ENCODE results near the gene ATR.
"Not testable (repeated sequence)": the region's sequence is repeated elsewhere in the genome, so short reads cannot be mapped to it uniquely, and the experiment has no call there.

The ATR gene

GRCh38 chr3:142602619-142603385, 24.3 kb upstream of the ATR start:
- Histone ChIP-seq H3K4me1 (ENCODE audit: insufficient read depth, low read length) (no peaks in the 10 kb centered on the region), H3K9ac (ENCODE audit: low read depth, low read length) (no peak overlapping the region), H3K9me3 (ENCODE audit: control insufficient read depth, insufficient read depth, low read length) (no peaks in the 10 kb centered on the region), H3K36me3 (ENCODE audit: insufficient read depth, low read length) (no peaks in the 10 kb centered on the region)

DNA sequence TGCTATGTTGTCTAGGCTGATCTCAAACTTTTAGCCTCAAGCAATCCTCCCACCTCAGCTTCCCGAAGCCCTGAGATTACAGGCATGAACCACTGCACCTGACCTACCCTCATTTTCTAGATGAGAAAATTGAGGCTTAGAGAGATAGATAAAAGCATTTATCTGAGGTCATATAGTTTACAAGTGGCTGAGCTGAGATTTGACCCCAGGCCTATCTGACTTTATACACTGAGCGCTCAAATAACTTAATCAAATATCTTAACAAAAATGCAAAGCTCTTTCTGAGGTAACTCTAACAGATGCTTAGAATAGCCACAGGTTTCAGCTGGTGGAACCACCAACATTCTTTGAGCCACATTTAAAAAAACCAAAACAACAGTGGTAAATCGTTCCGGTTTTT, 23.2 kb upstream of the ATR start:
- no peaks in the 10 kb centered on the region for H3K9me3 ChIP-seq (ENCODE audit: control insufficient read depth, insufficient read depth, low read length)
- H3K36me3 ChIP-seq (ENCODE audit: insufficient read depth, low read length) = no peaks in the 10 kb centered on the region
- no peak overlapping the region for H3K9ac ChIP-seq (ENCODE audit: low read depth, low read length)
- H3K4me1 ChIP-seq (ENCODE audit: insufficient read depth, low read length) = no peaks in the 10 kb centered on the region

DNA sequence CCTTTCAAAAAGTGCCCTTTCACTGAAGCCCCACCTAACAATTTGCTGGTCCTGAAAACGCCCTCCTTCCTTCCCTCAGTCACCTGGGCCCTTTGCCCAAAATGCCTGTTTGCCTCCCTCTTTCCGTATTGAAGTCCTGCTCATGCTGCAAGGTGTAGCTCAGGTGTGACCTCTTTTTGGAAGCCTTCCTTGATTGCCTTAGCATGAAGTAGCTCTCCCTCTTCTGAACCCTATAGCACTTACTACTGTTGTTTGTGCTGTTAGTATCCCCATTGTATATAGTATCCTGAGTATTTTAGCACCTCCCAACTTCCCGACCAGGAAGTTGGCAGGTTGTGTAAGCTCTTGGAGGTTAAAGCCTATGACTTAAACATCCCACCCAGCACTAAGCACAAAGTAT, 19.4 kb upstream of the ATR start:
- Histone ChIP-seq H3K9ac (ENCODE audit: low read depth, low read length) (no peak overlapping the region), H3K4me1 (ENCODE audit: insufficient read depth, low read length) (no peaks in the 10 kb centered on the region), H3K36me3 (ENCODE audit: insufficient read depth, low read length) (no peaks in the 10 kb centered on the region), H3K9me3 (ENCODE audit: control insufficient read depth, insufficient read depth, low read length) (no peaks in the 10 kb centered on the region)

- Histone ChIP-seq H3K9ac (ENCODE audit: low read depth, low read length) (peak overlapping the region; percentile 91), H3K36me3 (ENCODE audit: insufficient read depth, low read length) (no peaks in the 10 kb centered on the region), H3K4me1 (ENCODE audit: insufficient read depth, low read length) (no peaks in the 10 kb centered on the region), H3K9me3 (ENCODE audit: control insufficient read depth, insufficient read depth, low read length) (no peaks in the 10 kb centered on the region)
Observed at GRCh38 chr3:142596726-142597088, 18.2 kb upstream of the ATR start.

DNA sequence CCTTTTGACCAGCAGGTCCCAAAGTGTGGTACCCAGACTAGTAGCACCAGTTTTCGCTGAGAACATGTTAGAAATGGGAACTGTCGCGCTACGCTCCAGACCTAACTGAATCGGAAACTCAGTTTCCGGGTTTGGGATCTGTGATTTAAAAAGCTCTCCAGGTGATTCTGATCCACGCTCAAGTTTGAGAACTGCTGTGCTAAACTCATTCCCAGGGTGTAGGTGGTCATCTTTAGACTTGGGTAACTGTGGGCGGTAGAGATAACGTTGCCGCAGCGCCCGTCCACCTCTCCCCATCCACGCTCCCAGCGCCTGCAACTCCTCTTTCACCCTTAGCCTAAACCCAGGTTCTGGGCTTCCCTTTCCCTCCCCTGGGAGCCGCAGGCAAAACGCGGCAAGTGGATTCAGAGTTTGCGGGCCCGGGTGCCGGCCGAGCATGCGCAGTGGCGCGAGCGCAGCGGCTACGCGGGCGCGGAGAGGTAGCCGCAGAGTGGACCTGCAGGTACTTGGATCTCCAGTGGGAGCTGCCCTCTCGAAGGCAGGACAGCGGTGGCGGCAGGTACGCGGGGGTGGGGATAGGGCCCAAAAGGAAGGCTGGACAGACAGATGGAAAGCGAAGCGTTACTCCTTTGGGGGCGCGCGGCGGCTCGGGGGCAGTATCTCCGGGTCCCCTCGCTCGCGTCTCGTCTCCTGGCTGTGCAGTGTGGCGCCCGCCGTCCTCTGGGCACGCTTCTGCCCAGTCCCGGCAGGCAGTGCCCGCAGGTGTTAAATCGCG, 17.6 kb upstream of the ATR start, which contains the start of gene PLS1:
Gene PLS1, plus strand, starts transcription at position 443 of the 775 bp plus-strand sequence. CDS start 67,845 bp downstream, outside the sequence.
- Histone ChIP-seq H3K9me3 (ENCODE audit: control insufficient read depth, insufficient read depth, low read length) (no peaks in the 10 kb centered on the region), H3K36me3 (ENCODE audit: insufficient read depth, low read length) (no peaks in the 10 kb centered on the region), H3K9ac (ENCODE audit: low read depth, low read length) (peak within 1 kb of the TSS; percentile 91), H3K4me1 (ENCODE audit: insufficient read depth, low read length) (no peaks in the 10 kb centered on the region)

- H3K36me3 ChIP-seq (ENCODE audit: insufficient read depth, low read length) = no peaks in the 10 kb centered on the region
- no peaks in the 10 kb centered on the region for H3K4me1 ChIP-seq (ENCODE audit: insufficient read depth, low read length)
- peak overlapping the region; percentile 91 for H3K9ac ChIP-seq (ENCODE audit: low read depth, low read length)
- H3K9me3 ChIP-seq (ENCODE audit: control insufficient read depth, insufficient read depth, low read length) = no peaks in the 10 kb centered on the region
Observed at GRCh38 chr3:142595581-142595950, 17.0 kb upstream of the ATR start.

DNA sequence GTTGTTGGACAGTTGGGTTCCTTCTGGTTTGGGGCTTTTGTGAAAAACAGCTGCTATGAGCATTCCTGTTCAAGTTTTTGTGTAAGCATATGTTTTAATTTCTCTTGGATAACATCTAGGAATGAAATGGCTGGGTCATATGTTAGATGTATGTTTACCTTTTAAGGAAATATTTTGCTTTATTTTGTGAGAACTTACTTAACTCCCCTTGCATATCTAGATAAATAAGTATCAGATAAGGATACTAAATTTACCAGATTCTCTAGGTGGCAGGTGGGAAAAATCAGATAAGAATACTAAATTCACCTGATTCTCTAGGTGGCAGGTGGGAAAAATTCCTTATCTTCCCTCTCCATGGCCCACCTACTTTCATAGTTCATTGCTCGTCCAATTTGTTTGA, 16.6 kb upstream of the ATR start:
- Histone ChIP-seq H3K9me3 (ENCODE audit: control insufficient read depth, insufficient read depth, low read length) (no peaks in the 10 kb centered on the region), H3K4me1 (ENCODE audit: insufficient read depth, low read length) (no peaks in the 10 kb centered on the region), H3K9ac (ENCODE audit: low read depth, low read length) (peak overlapping the region; percentile 91; the same call in 1 of the 2 replicates)

DNA sequence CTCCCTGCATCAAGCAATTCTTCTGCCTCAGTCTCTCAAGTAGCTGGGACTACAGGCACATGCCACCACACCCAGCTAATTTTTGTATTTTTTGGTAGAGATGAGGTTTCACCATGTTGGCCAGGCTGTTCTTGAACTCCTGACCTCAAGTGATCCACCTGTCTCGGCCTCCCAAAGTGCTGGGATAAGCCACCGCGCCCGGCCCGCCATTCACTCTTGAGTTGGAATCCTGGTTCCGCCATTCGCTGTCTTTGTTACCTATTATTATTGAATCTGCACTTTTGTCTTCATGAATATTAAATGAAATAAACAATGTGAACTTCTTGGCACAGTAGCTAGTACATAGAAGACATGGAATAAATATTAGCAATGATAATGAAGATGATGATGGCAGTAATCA, 13.7 kb upstream of the ATR start:
- H3K4me1 ChIP-seq (ENCODE audit: insufficient read depth, low read length); H3K36me3 ChIP-seq (ENCODE audit: insufficient read depth, low read length); H3K9ac ChIP-seq (ENCODE audit: low read depth, low read length): not testable (repeated sequence)

More for the DNA sequence above, 16.6 kb upstream of the ATR start:
- no peaks in the 10 kb centered on the region for H3K36me3 ChIP-seq (ENCODE audit: insufficient read depth, low read length)

DNA sequence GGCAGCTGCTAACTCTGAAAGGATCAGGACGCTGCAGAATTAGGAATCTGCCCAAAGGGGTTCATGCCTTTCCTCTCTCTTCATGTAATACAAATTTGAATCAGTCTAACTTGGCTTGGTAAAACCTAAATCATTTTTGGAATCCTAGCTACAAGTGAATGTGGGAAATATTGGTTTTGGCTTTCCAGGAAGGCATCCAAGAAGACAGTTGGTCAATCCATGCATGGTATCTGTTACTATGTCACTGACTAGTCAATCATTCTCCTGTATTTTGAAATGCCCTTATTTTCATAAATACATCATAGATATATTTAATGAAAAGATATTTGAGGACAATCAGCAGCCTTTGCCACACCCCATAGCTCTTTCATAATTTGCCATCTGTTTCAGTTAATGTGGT, 10.2 kb upstream of the ATR start:
- H3K9ac ChIP-seq (ENCODE audit: low read depth, low read length) = no peak overlapping the region
- no peaks in the 10 kb centered on the region for H3K4me1 ChIP-seq (ENCODE audit: insufficient read depth, low read length)
- no peaks in the 10 kb centered on the region for H3K36me3 ChIP-seq (ENCODE audit: insufficient read depth, low read length)
- H3K9me3 ChIP-seq (ENCODE audit: control insufficient read depth, insufficient read depth, low read length) = no peaks in the 10 kb centered on the region

More for the DNA sequence above, 13.7 kb upstream of the ATR start:
- H3K9me3 ChIP-seq (ENCODE audit: control insufficient read depth, insufficient read depth, low read length) = not testable (repeated sequence)

GRCh38 chr3:142586803-142587406, 8.4 kb upstream of the ATR start:
- H3K9me3 ChIP-seq (ENCODE audit: control insufficient read depth, insufficient read depth, low read length) = no peaks in the 10 kb centered on the region
- no peak overlapping the region for H3K9ac ChIP-seq (ENCODE audit: low read depth, low read length)
- H3K4me1 ChIP-seq (ENCODE audit: insufficient read depth, low read length) = no peaks in the 10 kb centered on the region
- no peaks in the 10 kb centered on the region for H3K36me3 ChIP-seq (ENCODE audit: insufficient read depth, low read length)

GRCh38 chr3:142581070-142581469, 2.5 kb upstream of the ATR start:
- not testable (repeated sequence) for H3K36me3 ChIP-seq (ENCODE audit: insufficient read depth, low read length); H3K9ac ChIP-seq (ENCODE audit: low read depth, low read length); H3K9me3 ChIP-seq (ENCODE audit: control insufficient read depth, insufficient read depth, low read length); H3K4me1 ChIP-seq (ENCODE audit: insufficient read depth, low read length)

- H3K4me1 ChIP-seq (ENCODE audit: insufficient read depth, low read length) = peaks cover 5% of the 10 kb centered on the region
- no peaks in the 10 kb centered on the region for H3K36me3 ChIP-seq (ENCODE audit: insufficient read depth, low read length)
- no peaks in the 10 kb centered on the region for H3K9me3 ChIP-seq (ENCODE audit: control insufficient read depth, insufficient read depth, low read length)
- no peak overlapping the region for H3K9ac ChIP-seq (ENCODE audit: low read depth, low read length)
Observed at GRCh38 chr3:142580061-142580423, 1.5 kb upstream of the ATR start.

- H3K36me3 ChIP-seq (ENCODE audit: insufficient read depth, low read length) = no peaks in the 10 kb centered on the region
- peak overlapping the region; percentile 87 for H3K9ac ChIP-seq (ENCODE audit: low read depth, low read length)
- H3K9me3 ChIP-seq (ENCODE audit: control insufficient read depth, insufficient read depth, low read length) = no peaks in the 10 kb centered on the region
- H3K4me1 ChIP-seq (ENCODE audit: insufficient read depth, low read length) = peaks cover 5% of the 10 kb centered on the region
Observed at GRCh38 chr3:142577696-142578328, 721 bp downstream of the ATR start.

DNA sequence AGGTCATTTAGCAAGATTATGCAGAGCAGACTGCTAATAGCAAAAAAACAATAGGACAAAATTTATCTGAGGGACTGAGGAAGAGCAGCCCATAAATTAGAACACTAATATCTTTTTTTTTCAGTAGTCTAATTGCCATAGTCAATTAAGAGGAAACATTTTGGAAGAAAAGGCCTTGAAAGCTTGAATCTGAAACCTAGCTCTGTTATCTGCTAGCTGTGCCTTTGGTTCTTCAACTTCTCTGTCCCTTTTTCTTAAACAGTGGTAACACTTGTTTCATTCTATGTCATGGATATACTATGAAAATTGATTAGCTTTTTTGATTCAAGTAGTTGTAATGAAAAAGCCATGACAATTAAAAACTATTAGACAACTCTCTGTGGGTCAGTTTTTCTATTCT, 1.7 kb downstream of the ATR start:
- Histone ChIP-seq H3K9ac (ENCODE audit: low read depth, low read length) (no peak overlapping the region), H3K36me3 (ENCODE audit: insufficient read depth, low read length) (no peaks in the 10 kb centered on the region), H3K9me3 (ENCODE audit: control insufficient read depth, insufficient read depth, low read length) (no peaks in the 10 kb centered on the region), H3K4me1 (ENCODE audit: insufficient read depth, low read length) (peaks cover 5% of the 10 kb centered on the region)
